HCT116 (cell line): ENCODE results near the gene ALX4. TPM values are rescaled to one million over a fixed set of nuclear protein-coding genes. Genes with fewer than 3 reads are reported as not detected.

Source experiments
- ATAC-seq: fragments of 200-7000 bp; cut with Tn5 transposase; 2 replicates; pipeline ENCODE4 v1.9.1; 2020; ENCODE audit warnings: mild to moderate bottlenecking, moderate library complexity
- BruUV-seq: library from RNA; stranded (reverse); fragments of 400-500 nt; replicated peaks from 2 replicates; lab custom pipeline; 2021; lab: Mats Ljungman, UMichigan
- CTCF ChIA-PET: fragments of 300-600 bp; sonication (Branson Sonifier 250); formaldehyde crosslinking; loops from one replicate; lab custom pipeline; 2021; ENCODE audit warnings: antibody characterized with exemption; lab: Charles Lee
- POLR2A ChIA-PET: fragments of 300-600, 350-600 bp; sonication (Branson Sonifier 250); formaldehyde crosslinking; loops from one replicate; lab custom pipeline; 2021; ENCODE audit warnings: antibody characterized with exemption; lab: Charles Lee
- RAD21 ChIA-PET, 2 experiments: fragments of 300-600 bp; sonication (Branson Sonifier 250); formaldehyde crosslinking; loops; one replicate each; lab custom pipeline; 2023; ENCODE audit warnings: low total read pairs in 2 of 2; ENCODE audit not compliant: uncharacterized antibody in 2 of 2, unreplicated experiment in 2 of 2, low non-redundant PET in 1 of 2; lab: Charles Lee
- DNase-seq: peaks from one replicate; pipeline ENCODE4 v3.0.0-alpha.2; 2010; ENCODE audit warnings: low read depth, low spot score
- H2AFZ ChIP-seq: fragments of 200-600 bp; shearing (Covaris generic), sonication (generic); 2 replicates; pipeline ENCODE4 v1.6.1; 2017; ENCODE audit warnings: low read depth, mixed run types, mixed read lengths, antibody characterized with exemption, low read length; ENCODE audit not compliant: poor library complexity, severe bottlenecking
- H3K27ac ChIP-seq: 2 replicates; pipeline ENCODE4 v1.5.1; 2012; ENCODE audit warnings: low read depth, low read length
- H3K27me3 ChIP-seq: fragments of 200-600 bp; sonication (generic); 2 replicates; pipeline ENCODE4 v1.6.1; 2016; ENCODE audit warnings: mixed run types, low read length, mixed read lengths; ENCODE audit not compliant: insufficient read depth
- H3K36me3 ChIP-seq, 2 experiments: fragments of 200-500 bp in 1 of 2; fragments of 200-600 bp in 1 of 2; sonication (Bioruptor generic) in 1 of 2; sonication (generic) in 1 of 2; 2 replicates each; pipeline versions ENCODE4 v1.5.1 to v1.6.1; 2014 to 2016; ENCODE audit warnings: low read length in 2 of 2, inconsistent platforms in 1 of 2, mixed read lengths in 1 of 2, mixed run types in 1 of 2; ENCODE audit not compliant: insufficient read depth in 2 of 2, control insufficient read depth in 1 of 2
- H3K4me1 ChIP-seq, 2 experiments: fragments of 200-600 bp in 1 of 2; sonication (generic) in 1 of 2; 2 replicates each; pipeline versions ENCODE4 v1.5.1 to v1.6.1; 2012 to 2017; ENCODE audit warnings: low read length in 2 of 2, inconsistent platforms in 1 of 2, mild to moderate bottlenecking in 1 of 2, mixed read lengths in 1 of 2, mixed run types in 1 of 2, moderate library complexity in 1 of 2; ENCODE audit not compliant: insufficient read depth in 2 of 2, control insufficient read depth in 1 of 2
- H3K4me2 ChIP-seq: fragments of 200-600 bp; sonication (generic); 2 replicates; pipeline ENCODE4 v1.6.1; 2017; ENCODE audit warnings: mixed run types, low read length, mixed read lengths
- H3K4me3 ChIP-seq, 2 experiments: fragments of 200-600 bp in 1 of 2; sonication (generic) in 1 of 2; replicated peaks in 1 of 2; 2 replicates each; pipeline ENCODE4 v1.5.1; 2011 to 2016; ENCODE audit warnings: low read length in 2 of 2, control low read depth in 1 of 2, low read depth in 1 of 2, mild to moderate bottlenecking in 1 of 2, mixed read lengths in 1 of 2, mixed run types in 1 of 2
- H3K79me2 ChIP-seq: fragments of 200-600 bp; sonication (generic); 2 replicates; pipeline ENCODE4 v1.6.1; 2017; ENCODE audit warnings: mild to moderate bottlenecking, mixed run types, low read length, moderate library complexity, mixed read lengths; ENCODE audit not compliant: insufficient read depth
- H3K9ac ChIP-seq: fragments of 200-600 bp; sonication (generic); 2 replicates; pipeline ENCODE4 v1.6.1; 2016; ENCODE audit warnings: low read length, mixed read lengths
- H3K9me2 ChIP-seq: fragments of 200-600 bp; sonication (generic), shearing (Covaris generic); 2 replicates; pipeline ENCODE4 v1.6.1; 2017; ENCODE audit warnings: mixed run types, mild to moderate bottlenecking, moderate library complexity; ENCODE audit not compliant: insufficient read depth
- H3K9me3 ChIP-seq, 2 experiments: fragments of 200-500 bp in 1 of 2; fragments of 200-600 bp in 1 of 2; sonication (Bioruptor generic) in 1 of 2; sonication (generic) in 1 of 2; 2 replicates each; pipeline ENCODE4 v1.6.1; 2014 to 2017; ENCODE audit warnings: low read length in 2 of 2, mixed read lengths in 2 of 2, inconsistent platforms in 1 of 2, low read depth in 1 of 2, mild to moderate bottlenecking in 1 of 2, mixed run types in 1 of 2, moderate library complexity in 1 of 2; ENCODE audit not compliant: control insufficient read depth in 1 of 2, insufficient read depth in 1 of 2
- H4K20me1 ChIP-seq: fragments of 200-600 bp; sonication (generic), shearing (Covaris generic); 2 replicates; pipeline ENCODE4 v1.6.1; 2017; ENCODE audit warnings: mixed run types, mild to moderate bottlenecking, moderate library complexity; ENCODE audit not compliant: insufficient read depth
- CBX3 ChIP-seq: IDR thresholded peaks from 2 replicates; pipeline ENCODE4 v1.6.1; 2012; ENCODE audit warnings: low read depth
- CEBPB ChIP-seq: IDR thresholded peaks from 2 replicates; pipeline ENCODE4 v1.6.1; 2012; ENCODE audit warnings: low read depth
- EGR1 ChIP-seq: IDR thresholded peaks from 2 replicates; pipeline ENCODE4 v1.6.1; 2012; ENCODE audit warnings: low read depth
- ELF1 ChIP-seq: IDR thresholded peaks from 2 replicates; pipeline ENCODE4 v1.6.1; 2012; ENCODE audit warnings: low read depth, borderline replicate concordance
- FOSL1 ChIP-seq: IDR thresholded peaks from 2 replicates; pipeline ENCODE4 v1.6.1; 2012; ENCODE audit warnings: low read depth
- JUND ChIP-seq: IDR thresholded peaks from 2 replicates; pipeline ENCODE4 v1.6.1; 2012
- POLR2A ChIP-seq: IDR thresholded peaks from 2 replicates; pipeline ENCODE4 v1.7.0; 2011; ENCODE audit warnings: borderline replicate concordance; ENCODE audit not compliant: insufficient read depth, insufficient read length; ENCODE audit errors: extremely low read depth
- POLR2AphosphoS5 ChIP-seq: IDR thresholded peaks from 2 replicates; pipeline ENCODE4 v1.6.1; 2011; ENCODE audit warnings: mild to moderate bottlenecking, low read depth, low read length, moderate library complexity
- SP1 ChIP-seq: IDR thresholded peaks from 2 replicates; pipeline ENCODE4 v1.6.1; 2012; ENCODE audit warnings: low read depth
- ZFX ChIP-seq: fragments of 450-650 bp; IDR thresholded peaks from 2 replicates; pipeline ENCODE4 v1.6.1; 2017
- intact Hi-C: fragments of 100-400 bp; cut with micrococcal nuclease; formaldehyde crosslinking; loops from 2 replicates; pipeline ENCODE4 v1.10.0; 2022
- total RNA-seq: library from RNA; stranded (reverse); gene quantifications from one replicate; pipeline ENCODE4 v1.2.1, GENCODE V29; 2021; ENCODE audit not compliant: unreplicated experiment

The ALX4 gene
- total RNA-seq, 1 experiment from 2014 or later, result not detected

- ChIA-PET CTCF (no interaction called here), POLR2A (no interaction called here), RAD21 (no interaction called here)
- H3K9me3 ChIP-seq, result no peaks in the 10 kb centered on the region
- ATAC-seq (no peak), DNase-seq (no peak)
- no peak overlapping the region for H3K4me3 ChIP-seq
- BruUV-seq, result no TSS peak
- no peak overlapping the region for H2AFZ ChIP-seq
- no peak overlapping the region for H3K9ac ChIP-seq
- H3K27me3 ChIP-seq, result no peaks in the 10 kb centered on the region
- intact Hi-C loops, result no loop called here
- no peak overlapping the region for H3K27ac ChIP-seq
- no peaks in the 10 kb centered on the region for H3K9me2 ChIP-seq
- peaks cover 2 to 21% of the 10 kb centered on the region in 2 experiments for H3K4me1 ChIP-seq
- H4K20me1 ChIP-seq, result no peaks in the 10 kb centered on the region
- TF ChIP-seq CBX3, result no peak
- TF ChIP-seq POLR2A, result no peak
- no peak for TF ChIP-seq POLR2AphosphoS5
- no peak for TF ChIP-seq EGR1
- TF ChIP-seq ELF1, result no peak
- H3K79me2 ChIP-seq, result no peaks in the 10 kb centered on the region
- no peaks in the 10 kb centered on the region for H3K36me3 ChIP-seq
- H3K4me2 ChIP-seq, result no peak overlapping the region
Observed at GRCh38 chr11:44303401-44303938, 6.5 kb downstream of the ALX4 start.

DNA sequence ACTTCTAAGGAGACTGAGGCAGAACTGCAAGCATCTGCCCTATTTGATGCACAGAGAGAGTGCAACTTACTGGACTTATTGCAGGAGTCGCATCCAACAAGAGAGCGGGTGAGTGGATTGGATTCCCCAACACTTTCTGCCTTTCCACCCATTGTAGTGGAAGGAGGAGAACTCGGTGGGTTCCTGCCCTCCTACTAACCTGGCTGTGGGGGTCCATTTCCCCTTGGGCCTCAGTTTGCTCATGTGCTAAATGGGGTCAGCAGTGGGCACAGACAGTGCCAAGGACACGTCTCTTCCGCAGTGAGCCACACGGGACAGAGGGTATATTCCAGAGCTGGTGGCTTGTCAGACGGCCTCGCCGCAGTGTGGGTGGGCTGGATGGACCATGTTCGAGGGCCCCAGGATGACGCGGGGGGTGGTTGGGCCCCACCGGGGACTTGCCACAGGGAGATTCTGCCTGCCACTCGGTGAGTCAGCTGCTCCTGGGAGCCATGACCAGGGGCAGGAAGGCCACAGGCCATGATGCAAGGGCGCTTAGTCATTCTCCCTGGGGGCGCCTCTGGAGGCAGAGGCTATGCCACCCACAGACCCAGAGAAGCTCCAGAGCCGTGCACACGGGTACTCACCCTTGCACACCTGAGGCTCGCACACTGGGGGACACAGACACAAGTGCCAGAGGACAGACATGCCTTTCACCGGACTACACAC, 8.2 kb downstream of the ALX4 start:
- Histone ChIP-seq H3K4me3 (no peak overlapping the region), H3K36me3 (no peaks in the 10 kb centered on the region), H3K4me1 (peaks cover 2 to 21% of the 10 kb centered on the region in 2 experiments), H3K79me2 (no peaks in the 10 kb centered on the region), H3K27me3 (no peaks in the 10 kb centered on the region), H3K9ac (no peak overlapping the region), H3K9me2 (no peaks in the 10 kb centered on the region), H3K27ac (no peak overlapping the region), H4K20me1 (no peaks in the 10 kb centered on the region), H2AFZ (no peak overlapping the region), H3K4me2 (peak overlapping the region; percentile 29), H3K9me3 (no peaks in the 10 kb centered on the region)
- no TSS peak for BruUV-seq
- intact Hi-C loops, result no loop called here
- peak; percentile 55 for ATAC-seq
- DNase-seq, result peak; percentile 7
- ChIA-PET POLR2A (interaction anchor here (1.0 to 1.4 kb wide), 2 partner anchors 12 to 42 kb away, joined by 3 to 4 read pairs; no protein-coding TSS in a partner anchor), RAD21 (no interaction called here), CTCF (no interaction called here)
- peak; percentile 59 for TF ChIP-seq FOSL1
- TF ChIP-seq JUND, result peak; percentile 62
- peak; percentile 27; the same call in 1 of the 2 replicates for TF ChIP-seq SP1
- peak; percentile 76 for TF ChIP-seq CEBPB
- TF ChIP-seq ELF1, result no peak
- no peak for TF ChIP-seq ZFX
